ENCODE results near the gene TMEM248.
"Not testable (repeated sequence)": the region's sequence is repeated elsewhere in the genome, so short reads cannot be mapped to it uniquely, and the experiment has no call there.

Gene TMEM248

DNA sequence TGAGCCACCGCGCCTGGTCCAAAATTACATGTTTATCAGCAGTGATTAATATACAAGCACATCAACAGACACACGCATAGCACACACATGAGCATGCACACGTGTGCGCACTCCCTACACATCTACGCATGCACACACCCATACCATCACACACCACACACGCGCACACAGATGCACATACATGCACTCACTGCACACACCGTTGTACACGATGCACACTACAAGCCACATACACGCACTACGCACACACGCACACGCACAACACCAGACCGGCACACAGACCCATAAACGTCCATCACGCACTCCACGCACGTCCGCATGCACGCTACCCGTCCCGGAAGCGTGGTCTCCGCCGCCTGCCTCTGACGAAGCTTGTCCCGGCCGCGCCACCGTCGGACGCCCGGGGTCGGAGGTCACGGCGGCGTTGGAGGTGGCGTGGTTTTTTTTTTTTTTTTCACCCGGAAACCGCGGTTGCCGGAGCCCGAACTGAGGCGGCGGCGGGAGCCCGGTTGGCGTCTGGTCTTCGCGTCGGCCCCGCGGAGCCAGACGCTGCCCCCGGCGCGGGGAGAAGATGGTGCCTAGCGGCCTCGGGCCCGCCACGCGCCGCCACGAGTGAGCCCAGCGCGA lies at the start of gene TMEM248:
Gene TMEM248, plus strand, starts transcription at position 457 of the 627 bp plus-strand sequence. CDS start 20,641 bp downstream, outside the sequence.
- H3K9me3 ChIP-seq (ENCODE audit: low read length) = no peaks in the 10 kb centered on the region
- no peaks in the 10 kb centered on the region for H3K36me3 ChIP-seq (ENCODE audit: insufficient read depth, low read length)
- H3K4me3 ChIP-seq (ENCODE audit: low read depth in 1 of 2, low read length in 2 of 2) = peak within 1 kb of the TSS; percentile 87 to 99
- peak within 1 kb of the TSS; percentile 93 for H3K9ac ChIP-seq (ENCODE audit: low read length)
- peaks cover 29% of the 10 kb centered on the region for H3K4me1 ChIP-seq (ENCODE audit: insufficient read depth, low read length)
- no peaks in the 10 kb centered on the region for H3K27me3 ChIP-seq (ENCODE audit: control insufficient read depth in 1 of 2, insufficient read depth in 2 of 2, low read length in 2 of 2)
- peak within 1 kb of the TSS; percentile 84 for H3K27ac ChIP-seq (ENCODE audit: low read depth, low read length)

- H3K36me3 ChIP-seq (ENCODE audit: insufficient read depth, low read length) = no peaks in the 10 kb centered on the region
- no peak overlapping the region for H3K4me3 ChIP-seq (ENCODE audit: low read depth in 1 of 2, low read length in 2 of 2)
- no peaks in the 10 kb centered on the region for H3K9me3 ChIP-seq (ENCODE audit: low read length)
- H3K4me1 ChIP-seq (ENCODE audit: insufficient read depth, low read length) = no peaks in the 10 kb centered on the region
- H3K9ac ChIP-seq (ENCODE audit: low read length) = no peak overlapping the region
- H3K27me3 ChIP-seq (ENCODE audit: control insufficient read depth in 1 of 2, insufficient read depth in 2 of 2, low read length in 2 of 2) = no peaks in the 10 kb centered on the region
- H3K27ac ChIP-seq (ENCODE audit: low read depth, low read length) = no peak overlapping the region
Observed at GRCh38 chr7:66873476-66873875, 47.5 kb upstream of the TMEM248 start.

- H3K27me3 ChIP-seq (ENCODE audit: control insufficient read depth in 1 of 2, insufficient read depth in 2 of 2, low read length in 2 of 2) = no peaks in the 10 kb centered on the region
- no peaks in the 10 kb centered on the region for H3K36me3 ChIP-seq (ENCODE audit: insufficient read depth, low read length)
- H3K4me1 ChIP-seq (ENCODE audit: insufficient read depth, low read length) = no peaks in the 10 kb centered on the region
- no peak overlapping the region for H3K4me3 ChIP-seq (ENCODE audit: low read depth in 1 of 2, low read length in 2 of 2)
- no peak overlapping the region for H3K27ac ChIP-seq (ENCODE audit: low read depth, low read length)
- no peak overlapping the region for H3K9ac ChIP-seq (ENCODE audit: low read length)
- H3K9me3 ChIP-seq (ENCODE audit: low read length) = no peaks in the 10 kb centered on the region
Observed at GRCh38 chr7:66877577-66878300, 43.3 kb upstream of the TMEM248 start.

- not testable (repeated sequence) for H3K9me3 ChIP-seq (ENCODE audit: low read length); H3K36me3 ChIP-seq (ENCODE audit: insufficient read depth, low read length); H3K27me3 ChIP-seq (ENCODE audit: control insufficient read depth in 1 of 2, insufficient read depth in 2 of 2, low read length in 2 of 2); H3K4me1 ChIP-seq (ENCODE audit: insufficient read depth, low read length); H3K4me3 ChIP-seq (ENCODE audit: low read depth in 1 of 2, low read length in 2 of 2); H3K9ac ChIP-seq (ENCODE audit: low read length); H3K27ac ChIP-seq (ENCODE audit: low read depth, low read length)
Observed at GRCh38 chr7:66878301-66878685, 42.7 kb upstream of the TMEM248 start.

- Histone ChIP-seq H3K9ac (ENCODE audit: low read length) (no peak overlapping the region), H3K27ac (ENCODE audit: low read depth, low read length) (no peak overlapping the region), H3K27me3 (ENCODE audit: control insufficient read depth in 1 of 2, insufficient read depth in 2 of 2, low read length in 2 of 2) (no peaks in the 10 kb centered on the region), H3K36me3 (ENCODE audit: insufficient read depth, low read length) (no peaks in the 10 kb centered on the region), H3K9me3 (ENCODE audit: low read length) (no peaks in the 10 kb centered on the region), H3K4me3 (ENCODE audit: low read depth in 1 of 2, low read length in 2 of 2) (no peak overlapping the region), H3K4me1 (ENCODE audit: insufficient read depth, low read length) (no peaks in the 10 kb centered on the region)
Observed at GRCh38 chr7:66880053-66880452, 41.0 kb upstream of the TMEM248 start.

- H3K4me1 ChIP-seq (ENCODE audit: insufficient read depth, low read length); H3K9me3 ChIP-seq (ENCODE audit: low read length); H3K36me3 ChIP-seq (ENCODE audit: insufficient read depth, low read length); H3K9ac ChIP-seq (ENCODE audit: low read length); H3K27me3 ChIP-seq (ENCODE audit: control insufficient read depth in 1 of 2, insufficient read depth in 2 of 2, low read length in 2 of 2); H3K27ac ChIP-seq (ENCODE audit: low read depth, low read length); H3K4me3 ChIP-seq (ENCODE audit: low read depth in 1 of 2, low read length in 2 of 2): not testable (repeated sequence)
Observed at GRCh38 chr7:66880577-66880976, 40.4 kb upstream of the TMEM248 start.

- no peak overlapping the region for H3K27ac ChIP-seq (ENCODE audit: low read depth, low read length)
- no peaks in the 10 kb centered on the region for H3K27me3 ChIP-seq (ENCODE audit: control insufficient read depth in 1 of 2, insufficient read depth in 2 of 2, low read length in 2 of 2)
- no peaks in the 10 kb centered on the region for H3K36me3 ChIP-seq (ENCODE audit: insufficient read depth, low read length)
- no peaks in the 10 kb centered on the region for H3K4me1 ChIP-seq (ENCODE audit: insufficient read depth, low read length)
- no peaks in the 10 kb centered on the region for H3K9me3 ChIP-seq (ENCODE audit: low read length)
- H3K9ac ChIP-seq (ENCODE audit: low read length) = no peak overlapping the region
- no peak overlapping the region for H3K4me3 ChIP-seq (ENCODE audit: low read depth in 1 of 2, low read length in 2 of 2)
Observed at GRCh38 chr7:66883716-66884115, 37.3 kb upstream of the TMEM248 start.

- H3K36me3 ChIP-seq (ENCODE audit: insufficient read depth, low read length); H3K4me1 ChIP-seq (ENCODE audit: insufficient read depth, low read length); H3K27ac ChIP-seq (ENCODE audit: low read depth, low read length); H3K4me3 ChIP-seq (ENCODE audit: low read depth in 1 of 2, low read length in 2 of 2); H3K27me3 ChIP-seq (ENCODE audit: control insufficient read depth in 1 of 2, insufficient read depth in 2 of 2, low read length in 2 of 2); H3K9me3 ChIP-seq (ENCODE audit: low read length); H3K9ac ChIP-seq (ENCODE audit: low read length): not testable (repeated sequence)
Observed at GRCh38 chr7:66884556-66884955, 36.5 kb upstream of the TMEM248 start.

- H3K27ac ChIP-seq (ENCODE audit: low read depth, low read length) = no peak overlapping the region
- no peak overlapping the region for H3K9ac ChIP-seq (ENCODE audit: low read length)
- no peaks in the 10 kb centered on the region for H3K9me3 ChIP-seq (ENCODE audit: low read length)
- H3K36me3 ChIP-seq (ENCODE audit: insufficient read depth, low read length) = no peaks in the 10 kb centered on the region
- no peaks in the 10 kb centered on the region for H3K4me1 ChIP-seq (ENCODE audit: insufficient read depth, low read length)
- H3K4me3 ChIP-seq (ENCODE audit: low read depth in 1 of 2, low read length in 2 of 2) = no peak overlapping the region
- H3K27me3 ChIP-seq (ENCODE audit: control insufficient read depth in 1 of 2, insufficient read depth in 2 of 2, low read length in 2 of 2) = no peaks in the 10 kb centered on the region
Observed at GRCh38 chr7:66886152-66886551, 34.9 kb upstream of the TMEM248 start.

DNA sequence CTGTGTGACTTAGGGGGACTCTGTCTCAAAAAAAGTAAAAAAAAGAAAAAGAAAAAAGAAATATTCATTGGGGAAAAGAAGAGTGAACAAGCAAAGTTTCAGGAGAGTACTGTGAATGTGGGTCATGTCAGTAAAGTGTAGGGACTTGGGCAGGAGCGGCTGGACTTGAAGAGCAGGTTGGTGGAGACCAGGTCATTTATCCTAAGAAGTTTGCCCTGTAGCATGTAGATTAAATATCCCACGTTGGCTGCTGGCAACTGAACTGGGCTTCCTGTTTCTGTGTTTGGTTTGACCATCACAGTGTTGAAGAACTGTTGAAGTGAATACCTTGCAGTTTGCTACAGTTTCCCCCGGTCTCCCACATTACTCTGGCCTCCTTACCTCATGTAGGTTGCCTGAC lies 32.8 kb upstream of the TMEM248 start:
- not testable (repeated sequence) for H3K27me3 ChIP-seq (ENCODE audit: control insufficient read depth in 1 of 2, insufficient read depth in 2 of 2, low read length in 2 of 2); H3K9ac ChIP-seq (ENCODE audit: low read length); H3K9me3 ChIP-seq (ENCODE audit: low read length); H3K27ac ChIP-seq (ENCODE audit: low read depth, low read length); H3K36me3 ChIP-seq (ENCODE audit: insufficient read depth, low read length); H3K4me1 ChIP-seq (ENCODE audit: insufficient read depth, low read length); H3K4me3 ChIP-seq (ENCODE audit: low read depth in 1 of 2, low read length in 2 of 2)

- Histone ChIP-seq H3K9ac (ENCODE audit: low read length) (no peak overlapping the region), H3K9me3 (ENCODE audit: low read length) (no peaks in the 10 kb centered on the region), H3K4me3 (ENCODE audit: low read depth in 1 of 2, low read length in 2 of 2) (no peak overlapping the region), H3K36me3 (ENCODE audit: insufficient read depth, low read length) (no peaks in the 10 kb centered on the region), H3K27ac (ENCODE audit: low read depth, low read length) (no peak overlapping the region), H3K27me3 (ENCODE audit: control insufficient read depth in 1 of 2, insufficient read depth in 2 of 2, low read length in 2 of 2) (no peaks in the 10 kb centered on the region), H3K4me1 (ENCODE audit: insufficient read depth, low read length) (no peaks in the 10 kb centered on the region)
Observed at GRCh38 chr7:66894463-66895080, 26.5 kb upstream of the TMEM248 start.

- no peak overlapping the region for H3K27ac ChIP-seq (ENCODE audit: low read depth, low read length)
- no peak overlapping the region for H3K9ac ChIP-seq (ENCODE audit: low read length)
- H3K9me3 ChIP-seq (ENCODE audit: low read length) = no peaks in the 10 kb centered on the region
- no peak overlapping the region for H3K4me3 ChIP-seq (ENCODE audit: low read depth in 1 of 2, low read length in 2 of 2)
- H3K36me3 ChIP-seq (ENCODE audit: insufficient read depth, low read length) = peaks cover 5% of the 10 kb centered on the region
- H3K27me3 ChIP-seq (ENCODE audit: control insufficient read depth in 1 of 2, insufficient read depth in 2 of 2, low read length in 2 of 2) = no peaks in the 10 kb centered on the region
- no peaks in the 10 kb centered on the region for H3K4me1 ChIP-seq (ENCODE audit: insufficient read depth, low read length)
Observed at GRCh38 chr7:66896441-66896840, 24.6 kb upstream of the TMEM248 start.

Measured in muscle layer of colon (tissue), 2 donors.